Measurements from ENCODE around the gene WDR5.
"Not testable (repeated sequence)": the region's sequence is repeated elsewhere in the genome, so short reads cannot be mapped to it uniquely, and the experiment has no call there.

The WDR5 gene
- total RNA-seq: 24.9 to 108 (median 53.6) reads per million in 9 experiments

DNA sequence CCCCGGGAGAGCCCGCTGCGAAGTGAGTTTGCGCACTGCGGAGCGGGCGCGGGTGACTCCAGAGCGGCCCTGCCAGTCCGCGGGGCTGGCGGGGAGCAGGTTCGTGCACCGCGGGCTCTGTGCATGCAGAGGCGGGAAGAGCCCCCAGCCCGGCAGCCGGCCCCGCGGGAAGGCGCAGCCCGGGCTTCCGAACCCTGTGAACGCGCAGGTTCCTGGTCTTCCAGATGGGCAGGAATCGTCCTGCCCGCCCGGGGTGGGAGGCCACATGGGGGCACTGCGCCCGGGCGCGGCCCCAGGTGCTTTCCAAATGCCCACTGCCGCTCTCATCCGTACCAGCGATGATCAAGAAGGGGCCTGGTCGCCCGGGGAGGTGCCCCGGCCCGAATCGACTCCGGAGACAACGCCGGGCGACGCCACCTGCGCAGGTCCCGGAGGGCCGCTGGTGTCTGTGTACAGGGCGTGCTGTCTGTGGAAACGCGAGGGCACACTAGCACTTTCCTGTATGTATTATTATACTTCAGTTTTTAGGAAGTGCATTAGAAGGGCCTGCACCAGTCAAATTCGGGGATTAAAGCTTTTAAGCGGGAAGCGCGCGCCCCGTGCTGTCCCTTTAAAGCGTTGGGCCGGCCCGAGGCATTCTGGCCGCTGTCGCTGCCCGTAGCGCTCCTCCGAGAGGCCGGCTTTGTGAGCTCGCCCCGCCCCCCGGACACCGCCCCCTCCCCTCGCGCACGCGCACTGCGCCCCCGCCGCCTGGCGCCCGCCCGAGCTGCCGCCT is at the start of gene WDR5:
Gene WDR5 (plus strand): TSS at position 740 of the 775 bp plus-strand sequence. CDS start 3,796 bp downstream, outside the sequence.
- Mint-ChIP-seq H3K9me3 (no peaks in the 10 kb centered on the region), H3K27me3 (no peaks in the 10 kb centered on the region), H3K27ac (peak within 1 kb of the TSS; percentile 89 to 91), H3K4me1 (ENCODE audit: low read depth in 2 of 2) (peaks cover 23 to 33% of the 10 kb centered on the region in 2 donors), H3K36me3 (ENCODE audit: insufficient read depth) (peaks cover 27% of the 10 kb centered on the region), H3K4me3 (peak within 1 kb of the TSS; percentile 90 to 91)
- ATAC-seq (replicated peaks) (peak; percentile 84), DNase-seq (peak; percentile 83 to 86 (median 85))

- no peaks in the 10 kb centered on the region for H3K4me1 Mint-ChIP-seq (ENCODE audit: low read depth in 2 of 2)
- no peaks in the 10 kb centered on the region for H3K9me3 Mint-ChIP-seq
- DNase-seq (no peak), ATAC-seq (replicated peaks) (no peak)
- H3K4me3 Mint-ChIP-seq: no peak overlapping the region
- peaks cover 27 to 37% of the 10 kb centered on the region in 2 donors for H3K27me3 Mint-ChIP-seq
- H3K27ac Mint-ChIP-seq: no peak overlapping the region
- H3K36me3 Mint-ChIP-seq (ENCODE audit: insufficient read depth): no peaks in the 10 kb centered on the region
Measured at GRCh38 chr9:134088063-134088725, 47.7 kb upstream of the WDR5 start.

GRCh38 chr9:134089972-134090371 is 45.9 kb upstream of the WDR5 start:
- Mint-ChIP-seq H3K4me3 (no peak overlapping the region), H3K4me1 (ENCODE audit: low read depth in 2 of 2) (no peaks in the 10 kb centered on the region), H3K27me3 (peaks cover 35 to 45% of the 10 kb centered on the region in 2 donors), H3K27ac (no peak overlapping the region), H3K9me3 (no peaks in the 10 kb centered on the region), H3K36me3 (ENCODE audit: insufficient read depth) (no peaks in the 10 kb centered on the region)
- ATAC-seq (replicated peaks): no peak
- DNase-seq: no peak

DNA sequence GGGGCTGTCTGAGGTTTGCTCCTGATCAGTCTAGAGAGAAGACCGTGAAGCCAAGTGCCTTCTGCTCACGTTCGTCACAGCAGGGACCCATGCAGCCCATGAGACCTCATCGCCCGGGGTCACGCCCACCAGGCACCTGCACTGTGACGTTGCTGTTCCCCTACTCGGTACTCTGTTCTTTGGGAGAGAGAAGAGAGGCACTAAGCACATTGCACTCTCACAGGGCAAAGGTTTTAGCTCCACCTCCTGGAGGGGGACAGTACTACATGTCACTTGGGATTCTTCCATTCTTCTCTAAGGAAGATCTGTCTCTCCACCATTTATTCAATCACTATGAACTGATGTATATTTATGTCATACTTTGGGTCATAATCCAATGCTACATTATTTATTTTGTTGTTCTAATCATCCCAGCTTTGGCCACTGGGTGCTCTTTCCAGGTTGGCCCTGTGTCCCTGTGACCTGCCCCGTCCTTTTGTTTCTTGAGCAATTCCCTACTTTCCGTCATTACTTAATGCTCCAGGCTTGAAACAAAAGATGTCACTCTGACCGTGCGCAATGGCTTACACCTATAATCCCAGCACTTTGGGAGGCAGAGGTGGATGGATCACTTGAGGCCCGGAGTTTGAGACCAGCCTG is 36.6 kb upstream of the WDR5 start:
- peaks cover 3 to 5% of the 10 kb centered on the region in 2 donors for H3K4me1 Mint-ChIP-seq (ENCODE audit: low read depth in 2 of 2)
- no peaks in the 10 kb centered on the region for H3K9me3 Mint-ChIP-seq
- no peak overlapping the region for H3K4me3 Mint-ChIP-seq
- H3K27ac Mint-ChIP-seq: no peak overlapping the region
- peak; percentile 79 for ATAC-seq (replicated peaks)
- DNase-seq: peak; percentile 49 to 72 (median 58)
- H3K27me3 Mint-ChIP-seq: peaks cover 27 to 64% of the 10 kb centered on the region in 2 donors
- H3K36me3 Mint-ChIP-seq (ENCODE audit: insufficient read depth): no peaks in the 10 kb centered on the region

- DNase-seq: no peak
- Mint-ChIP-seq H3K9me3 (no peaks in the 10 kb centered on the region), H3K4me3 (no peak overlapping the region), H3K27me3 (peaks cover 26 to 67% of the 10 kb centered on the region in 2 donors), H3K4me1 (ENCODE audit: low read depth in 2 of 2) (peaks cover 3 to 5% of the 10 kb centered on the region in 2 donors), H3K36me3 (ENCODE audit: insufficient read depth) (no peaks in the 10 kb centered on the region), H3K27ac (no peak overlapping the region)
- no peak for ATAC-seq (replicated peaks)
Measured at GRCh38 chr9:134100040-134100439, 35.8 kb upstream of the WDR5 start.

GRCh38 chr9:134101133-134101532 is 34.7 kb upstream of the WDR5 start:
- not testable (repeated sequence) for H3K9me3 Mint-ChIP-seq; ATAC-seq (replicated peaks); H3K4me3 Mint-ChIP-seq; DNase-seq; H3K27ac Mint-ChIP-seq; H3K36me3 Mint-ChIP-seq (ENCODE audit: insufficient read depth); H3K4me1 Mint-ChIP-seq (ENCODE audit: low read depth in 2 of 2)
- H3K27me3 Mint-ChIP-seq: peaks cover 32 to 70% of the 10 kb centered on the region in 2 donors

- Mint-ChIP-seq H3K4me3 (no peak overlapping the region), H3K36me3 (ENCODE audit: insufficient read depth) (no peaks in the 10 kb centered on the region), H3K27ac (no peak overlapping the region), H3K4me1 (ENCODE audit: low read depth in 2 of 2) (peaks cover 3 to 5% of the 10 kb centered on the region in 2 donors), H3K9me3 (no peaks in the 10 kb centered on the region), H3K27me3 (peaks cover 38 to 73% of the 10 kb centered on the region in 2 donors)
- DNase-seq (no peak), ATAC-seq (replicated peaks) (no peak)
Measured at GRCh38 chr9:134101623-134102149, 34.2 kb upstream of the WDR5 start.

DNA sequence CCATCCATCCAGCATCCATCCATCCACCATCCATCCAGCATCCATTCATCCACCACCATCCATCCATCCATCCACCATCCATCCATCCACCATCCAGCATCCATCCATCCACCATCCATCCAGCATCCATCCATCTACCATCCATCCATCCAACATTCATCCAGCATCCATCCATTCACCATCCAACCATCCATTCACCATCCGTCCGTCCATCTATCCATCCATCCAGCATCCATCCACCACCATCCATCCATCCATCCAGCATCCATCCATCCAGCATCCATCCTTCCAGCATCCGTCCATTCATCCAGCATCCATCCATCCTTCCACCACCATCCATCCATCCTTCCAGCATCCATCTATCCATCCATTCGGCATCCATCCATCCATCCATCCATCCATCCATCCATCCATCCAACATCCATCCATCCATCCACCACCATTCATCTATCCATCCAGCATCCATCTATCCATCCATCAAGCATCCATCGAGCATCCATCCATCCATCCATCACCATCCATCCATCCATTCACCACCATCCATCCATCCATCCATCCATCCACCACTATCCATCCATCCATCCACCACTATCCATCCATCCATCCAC is 32.4 kb upstream of the WDR5 start:
- no peaks in the 10 kb centered on the region for H3K9me3 Mint-ChIP-seq
- DNase-seq (no peak), ATAC-seq (replicated peaks) (no peak)
- H3K27ac Mint-ChIP-seq: no peak overlapping the region
- no peaks in the 10 kb centered on the region for H3K36me3 Mint-ChIP-seq (ENCODE audit: insufficient read depth)
- H3K27me3 Mint-ChIP-seq: peaks cover 40 to 85% of the 10 kb centered on the region in 2 donors
- H3K4me3 Mint-ChIP-seq: no peak overlapping the region
- H3K4me1 Mint-ChIP-seq (ENCODE audit: low read depth in 2 of 2): peaks cover 3 to 5% of the 10 kb centered on the region in 2 donors

GRCh38 chr9:134111064-134111463 is 24.8 kb upstream of the WDR5 start:
- Mint-ChIP-seq H3K4me3 (no peak overlapping the region), H3K9me3 (no peaks in the 10 kb centered on the region), H3K4me1 (ENCODE audit: low read depth in 2 of 2) (no peaks in the 10 kb centered on the region), H3K27ac (peak overlapping the region in 1 of 2 donors; percentile 26), H3K36me3 (ENCODE audit: insufficient read depth) (peaks cover 3% of the 10 kb centered on the region), H3K27me3 (peaks cover 15 to 30% of the 10 kb centered on the region in 2 donors)
- ATAC-seq (replicated peaks): no peak
- no peak for DNase-seq

DNA sequence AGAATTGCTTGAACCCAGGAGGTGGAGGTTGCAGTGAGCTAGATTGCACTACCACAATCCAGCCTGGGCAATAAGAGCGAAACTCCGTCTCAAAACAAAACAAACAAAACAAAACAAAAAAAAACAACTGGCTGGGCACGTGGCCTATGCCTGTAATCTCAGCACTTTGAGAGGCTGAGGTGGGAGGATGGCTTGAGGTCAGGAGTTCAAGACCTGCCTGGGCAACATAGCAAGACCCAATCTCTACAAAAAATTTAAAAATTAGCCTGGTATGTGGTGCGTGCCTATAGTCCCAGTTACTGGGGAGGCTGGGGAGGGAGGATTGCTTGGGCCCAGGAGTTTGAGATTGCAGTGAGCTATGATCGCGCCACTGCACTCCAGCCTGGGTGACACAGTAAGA is 23.3 kb upstream of the WDR5 start:
- DNase-seq (no peak), ATAC-seq (replicated peaks) (no peak)
- Mint-ChIP-seq H3K27me3 (peaks cover 3 to 15% of the 10 kb centered on the region in 2 donors), H3K36me3 (ENCODE audit: insufficient read depth) (peaks cover 3% of the 10 kb centered on the region), H3K9me3 (no peaks in the 10 kb centered on the region), H3K4me1 (ENCODE audit: low read depth in 2 of 2) (no peaks in the 10 kb centered on the region), H3K4me3 (no peak overlapping the region), H3K27ac (no peak overlapping the region)

DNA sequence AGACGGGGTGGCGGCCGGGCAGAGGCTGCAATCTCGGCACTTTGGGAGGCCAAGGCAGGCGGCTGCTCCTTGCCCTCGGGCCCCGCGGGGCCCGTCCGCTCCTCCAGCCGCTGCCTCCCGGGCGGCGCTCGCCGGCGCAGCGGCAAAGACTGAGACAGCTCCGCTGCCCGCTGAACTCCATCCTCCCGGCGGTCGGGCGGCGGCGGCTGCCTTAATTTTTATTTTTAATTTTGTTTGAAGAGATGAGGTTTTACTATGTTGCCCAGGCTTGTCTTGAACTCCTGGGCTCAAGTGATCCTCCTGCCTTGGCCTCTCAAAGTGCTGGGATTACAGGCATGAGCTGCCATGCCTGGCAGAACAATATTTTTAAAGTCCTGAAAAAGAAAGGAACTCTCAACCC is 16.9 kb upstream of the WDR5 start:
- not testable (repeated sequence) for ATAC-seq (replicated peaks); H3K27me3 Mint-ChIP-seq; DNase-seq; H3K27ac Mint-ChIP-seq; H3K4me3 Mint-ChIP-seq; H3K4me1 Mint-ChIP-seq (ENCODE audit: low read depth in 2 of 2); H3K36me3 Mint-ChIP-seq (ENCODE audit: insufficient read depth); H3K9me3 Mint-ChIP-seq

DNA sequence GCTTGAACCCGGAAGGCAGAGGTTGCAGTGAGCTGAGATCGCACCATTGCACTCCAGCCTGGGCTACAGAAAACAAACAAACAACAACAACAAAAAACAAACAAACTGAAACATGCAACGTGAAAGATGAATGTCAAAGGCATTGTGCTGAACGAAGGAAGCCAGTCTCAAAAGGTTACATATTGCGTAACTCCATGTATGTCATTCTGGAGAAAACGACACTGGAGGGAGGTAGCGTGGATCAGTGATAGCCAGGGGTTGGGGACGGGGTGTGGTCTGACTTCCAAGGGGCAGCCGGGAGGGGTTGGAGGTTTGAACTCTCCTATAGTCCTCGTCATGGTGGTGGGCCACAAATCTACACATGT is 12.1 kb upstream of the WDR5 start:
- Mint-ChIP-seq H3K27ac (no peak overlapping the region), H3K4me3 (no peak overlapping the region), H3K9me3 (no peaks in the 10 kb centered on the region), H3K36me3 (ENCODE audit: insufficient read depth) (no peaks in the 10 kb centered on the region), H3K4me1 (ENCODE audit: low read depth in 2 of 2) (no peaks in the 10 kb centered on the region), H3K27me3 (peaks cover 10 to 27% of the 10 kb centered on the region in 2 donors)
- no peak for ATAC-seq (replicated peaks)
- no peak for DNase-seq

- Mint-ChIP-seq H3K27ac (no peak overlapping the region), H3K4me3 (no peak overlapping the region), H3K9me3 (no peaks in the 10 kb centered on the region), H3K27me3 (peaks cover 10 to 27% of the 10 kb centered on the region in 2 donors), H3K4me1 (ENCODE audit: low read depth in 2 of 2) (no peaks in the 10 kb centered on the region), H3K36me3 (ENCODE audit: insufficient read depth) (no peaks in the 10 kb centered on the region)
- no peak for DNase-seq
- ATAC-seq (replicated peaks): no peak
Measured at GRCh38 chr9:134125413-134126095, 10.3 kb upstream of the WDR5 start.

Measured in effector memory CD8-positive, alpha-beta T cell (primary cell).